Kidney (tissue), 14 donors: Measurements from ENCODE around the gene NUP62. TPM values are rescaled to one million over a fixed set of nuclear protein-coding genes. Genes with fewer than 3 reads are reported as not detected.

ENCODE experiments used
- DNase-seq, 5 donors: peaks; one replicate each; pipeline ENCODE4 v3.0.0-alpha.2; 2013 to 2020
- FAIRE-seq: peaks from 2 replicates; lab custom pipeline; 2012; peaks lifted over from hg19 to GRCh38; lab: Jason Lieb, UNC
- H3K27ac ChIP-seq, 2 donors: one replicate each; pipeline ENCODE4 v1.7.0; 2013; ENCODE audit warnings: low read depth in 2 of 2, low read length in 2 of 2, inconsistent platforms in 1 of 2
- H3K27me3 ChIP-seq: one replicate; pipeline ENCODE4 v1.7.1; 2013; ENCODE audit warnings: low read length, inconsistent platforms; ENCODE audit not compliant: control insufficient read depth, insufficient read depth
- H3K36me3 ChIP-seq, 3 donors: one replicate each; pipeline versions ENCODE4 v1.7.0 to v1.7.1; 2013; ENCODE audit warnings: low read length in 3 of 3, control low read depth in 1 of 3, inconsistent platforms in 1 of 3; ENCODE audit not compliant: insufficient read depth in 3 of 3, control insufficient read depth in 2 of 3
- H3K4me1 ChIP-seq, 3 donors: one replicate each; pipeline versions ENCODE4 v1.7.0 to v1.7.1; 2013; ENCODE audit warnings: low read length in 3 of 3, inconsistent platforms in 1 of 3, low read depth in 1 of 3; ENCODE audit not compliant: control insufficient read depth in 2 of 3, insufficient read depth in 2 of 3
- H3K4me3 ChIP-seq, 3 donors: one replicate each; pipeline versions ENCODE4 v1.7.0 to v1.8.1; 2013; ENCODE audit warnings: low read length in 3 of 3, control low read depth in 1 of 3, inconsistent platforms in 1 of 3
- H3K9ac ChIP-seq, 3 donors: one replicate each; pipeline versions ENCODE4 v1.7.0 to v1.7.1; 2013; ENCODE audit warnings: low read length in 3 of 3, control low read depth in 1 of 3, inconsistent platforms in 1 of 3
- H3K9me3 ChIP-seq, 3 donors: one replicate each; pipeline versions ENCODE4 v1.7.0 to v1.7.1; 2013; ENCODE audit warnings: low read length in 3 of 3, control low read depth in 1 of 3, inconsistent platforms in 1 of 3; ENCODE audit not compliant: control insufficient read depth in 2 of 3, insufficient read depth in 1 of 3
- intact Hi-C: fragments of 100-400 bp; cut with DNase I; formaldehyde crosslinking; loops from one replicate; pipeline ENCODE4 v1.11.1; 2022
- polyA plus RNA-seq: library from polyadenylated mRNA; stranded (reverse); fragments of 350-450 nt; fragmentation: Illumina TruSeq; extraction: RNeasy Lipid Tissue Mini Kit (QIAGEN cat#74804); gene quantifications from one replicate; pipeline ENCODE4 v1.2.3, GENCODE V29; 2014; ENCODE audit warnings: low read depth, low replicate concordance; ENCODE audit not compliant: insufficient read depth
- total RNA-seq: library from RNA; stranded (reverse); fragmentation: NEBNext Ultra II Directional; extraction: Animal tissue kit (Norgen Biotek cat#: 25700); gene quantifications from one replicate; pipeline ENCODE4 v1.2.1, GENCODE V29; 2021
- TF ChIP-seq, protein P1 (sequence below): IDR thresholded peaks from 3 replicates; pipeline ENCODE4 v1.5.1; 2012; ENCODE audit warnings: mild to moderate bottlenecking, moderate library complexity, borderline replicate concordance; ENCODE audit not compliant: insufficient read depth; ENCODE audit errors: extremely low read depth
- donor health status: control.
- donor health status: control.
- donor health status: control.
- donor health status: control.
- donor health status: control.
- donor health status: DM: yes; HTN: yes; CAD: no.
- donor health status: Normal renal cell carcinoma (clear cell type).

The NUP62 gene
- total and polyA plus RNA-seq, 2 donors from 2014 or later: 17.1 to 39.0 TPM

DNA sequence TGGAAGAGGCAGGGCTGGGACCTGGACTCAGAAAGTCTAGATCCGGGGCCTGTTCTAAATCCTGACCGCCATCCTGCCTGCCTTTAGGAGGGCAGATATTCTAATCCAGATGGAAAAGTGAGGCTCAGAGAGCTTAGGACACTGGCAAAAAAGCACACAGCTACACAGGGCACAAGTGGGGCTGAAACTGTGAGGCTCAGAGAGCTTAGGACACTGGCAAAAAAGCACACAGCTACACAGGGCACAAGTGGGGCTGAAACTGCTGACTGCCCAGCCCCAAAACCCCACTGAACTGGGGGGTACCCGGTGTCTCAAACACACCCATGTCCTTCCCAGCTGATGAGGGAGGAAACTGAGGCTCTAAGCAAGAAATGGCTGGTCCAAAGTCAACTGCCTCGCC is 54.1 kb downstream of the NUP62 start:
- Histone ChIP-seq H3K36me3 (peaks cover under 1 to 21% (median 2%) of the 10 kb centered on the region in 3 donors), H3K9me3 (no peaks in the 10 kb centered on the region), H3K4me1 (peaks cover 1 to 25% (median 19%) of the 10 kb centered on the region in 3 donors), H3K27ac (peak overlapping the region in 1 of 2 donors; percentile 100), H3K9ac (peak overlapping the region in 1 of 3 donors; percentile 91), H3K4me3 (peak overlapping the region in 2 of 3 donors; percentile 91 to 94), H3K27me3 (no peaks in the 10 kb centered on the region)
- TF ChIP-seq, protein P1, sequence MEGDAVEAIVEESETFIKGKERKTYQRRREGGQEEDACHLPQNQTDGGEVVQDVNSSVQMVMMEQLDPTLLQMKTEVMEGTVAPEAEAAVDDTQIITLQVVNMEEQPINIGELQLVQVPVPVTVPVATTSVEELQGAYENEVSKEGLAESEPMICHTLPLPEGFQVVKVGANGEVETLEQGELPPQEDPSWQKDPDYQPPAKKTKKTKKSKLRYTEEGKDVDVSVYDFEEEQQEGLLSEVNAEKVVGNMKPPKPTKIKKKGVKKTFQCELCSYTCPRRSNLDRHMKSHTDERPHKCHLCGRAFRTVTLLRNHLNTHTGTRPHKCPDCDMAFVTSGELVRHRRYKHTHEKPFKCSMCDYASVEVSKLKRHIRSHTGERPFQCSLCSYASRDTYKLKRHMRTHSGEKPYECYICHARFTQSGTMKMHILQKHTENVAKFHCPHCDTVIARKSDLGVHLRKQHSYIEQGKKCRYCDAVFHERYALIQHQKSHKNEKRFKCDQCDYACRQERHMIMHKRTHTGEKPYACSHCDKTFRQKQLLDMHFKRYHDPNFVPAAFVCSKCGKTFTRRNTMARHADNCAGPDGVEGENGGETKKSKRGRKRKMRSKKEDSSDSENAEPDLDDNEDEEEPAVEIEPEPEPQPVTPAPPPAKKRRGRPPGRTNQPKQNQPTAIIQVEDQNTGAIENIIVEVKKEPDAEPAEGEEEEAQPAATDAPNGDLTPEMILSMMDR: no peak
- no peak for DNase-seq
- no peak for FAIRE-seq
- intact Hi-C loops: no loop called here

DNA sequence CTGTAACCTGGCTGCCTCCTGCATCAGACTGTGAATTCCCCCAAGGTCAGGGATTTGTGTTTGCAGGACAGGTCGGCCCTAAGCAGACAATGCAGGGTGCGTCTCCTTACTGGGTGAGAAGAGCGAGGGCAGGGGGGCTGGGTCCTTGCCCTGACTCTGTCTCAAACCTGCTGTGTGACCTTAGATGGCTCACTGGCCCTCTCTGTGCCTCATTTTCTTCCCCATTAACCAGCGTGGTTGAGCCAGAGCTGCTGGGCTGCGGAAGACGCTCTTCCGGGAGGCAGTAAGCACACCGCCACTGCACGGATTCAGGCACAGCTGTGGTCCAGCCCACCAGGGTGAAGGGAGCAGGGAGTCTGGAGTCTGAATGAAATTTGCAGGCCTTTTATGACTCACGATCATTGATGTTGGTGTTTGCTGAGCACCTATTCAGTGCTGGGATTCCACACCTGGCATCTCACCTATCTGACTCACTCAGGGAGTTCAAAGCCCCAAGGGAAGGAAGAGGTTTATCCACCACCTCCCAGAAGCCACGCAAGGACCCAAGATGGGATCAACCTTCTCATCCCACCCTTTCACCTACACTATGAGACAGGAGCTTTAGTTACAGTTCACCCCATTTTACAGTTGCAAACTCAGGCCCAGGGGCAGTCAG is 54.7 kb downstream of the NUP62 start:
- H3K4me3 ChIP-seq: no peak overlapping the region
- DNase-seq (no peak), FAIRE-seq (no peak)
- H3K36me3 ChIP-seq: peaks cover 0 to 19% (median 2%) of the 10 kb centered on the region in 3 donors
- H3K4me1 ChIP-seq: peaks cover 2 to 29% (median 22%) of the 10 kb centered on the region in 3 donors
- no peaks in the 10 kb centered on the region for H3K27me3 ChIP-seq
- intact Hi-C loops: no loop called here
- TF ChIP-seq, protein P1: no peak
- H3K9ac ChIP-seq: no peak overlapping the region
- no peaks in the 10 kb centered on the region for H3K9me3 ChIP-seq
- H3K27ac ChIP-seq: no peak overlapping the region

DNA sequence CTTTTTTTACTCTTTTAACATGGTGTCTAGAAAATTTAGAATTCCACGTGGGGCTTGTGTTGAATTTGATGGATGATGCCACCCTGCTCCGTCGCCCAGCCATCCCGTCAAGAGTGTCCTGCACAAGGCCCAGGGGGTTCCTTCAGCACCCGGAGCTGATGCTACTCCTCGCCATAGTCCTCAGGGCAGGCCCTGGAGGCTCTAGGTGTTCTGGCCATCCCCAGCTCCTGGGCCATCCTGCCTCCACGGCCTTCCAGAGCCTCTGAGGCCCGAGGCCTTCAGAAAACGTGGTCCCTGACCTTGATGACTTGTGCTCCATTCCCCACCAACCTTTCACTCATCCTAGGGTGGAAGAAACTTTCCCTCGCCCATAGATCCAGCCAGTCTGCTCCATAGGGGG is 55.5 kb downstream of the NUP62 start:
- Histone ChIP-seq H3K4me3 (no peak overlapping the region), H3K27ac (no peak overlapping the region), H3K27me3 (no peaks in the 10 kb centered on the region), H3K36me3 (peaks cover 0 to 11% (median 0%) of the 10 kb centered on the region in 3 donors), H3K4me1 (peaks cover 2 to 29% (median 22%) of the 10 kb centered on the region in 3 donors), H3K9ac (no peak overlapping the region), H3K9me3 (no peaks in the 10 kb centered on the region)
- no peak for DNase-seq
- intact Hi-C loops: no loop called here
- no peak for FAIRE-seq
- TF ChIP-seq, protein P1: no peak
